IPS-15b (cell line): ENCODE data around the gene SRP9.
"Not testable (repeated sequence)": the region's sequence is repeated elsewhere in the genome, so short reads cannot be mapped to it uniquely, and the experiment has no call there.

Experiments
- H3K27me3 ChIP-seq: one replicate; pipeline ENCODE4 v1.6.1; 2013; ENCODE audit warnings: low read length; ENCODE audit not compliant: control insufficient read depth, insufficient read depth
- H3K36me3 ChIP-seq: one replicate; pipeline ENCODE4 v1.6.1; 2013; ENCODE audit warnings: low read length; ENCODE audit not compliant: control insufficient read depth, insufficient read depth
- H3K4me1 ChIP-seq: one replicate; pipeline ENCODE4 v1.6.1; 2013; ENCODE audit warnings: mild to moderate bottlenecking, low read length; ENCODE audit not compliant: control insufficient read depth, insufficient read depth
- H3K4me3 ChIP-seq: one replicate; pipeline ENCODE4 v1.5.1; 2013; ENCODE audit warnings: low read depth, low read length
- H3K9ac ChIP-seq: one replicate; pipeline ENCODE4 v1.6.1; 2013; ENCODE audit warnings: low read depth, mild to moderate bottlenecking, low read length
- H3K9me3 ChIP-seq: one replicate; pipeline ENCODE4 v1.6.1; 2013; ENCODE audit warnings: mild to moderate bottlenecking, low read length; ENCODE audit not compliant: control insufficient read depth, insufficient read depth

SRP9 gene

GRCh38 chr1:225813214-225813964 is 35.8 kb downstream of the SRP9 start:
- Histone ChIP-seq H3K4me3 (no peak overlapping the region), H3K9ac (no peak overlapping the region), H3K9me3 (no peaks in the 10 kb centered on the region), H3K27me3 (peaks cover 5% of the 10 kb centered on the region), H3K4me1 (peaks cover 27% of the 10 kb centered on the region), H3K36me3 (peaks cover 7% of the 10 kb centered on the region)

GRCh38 chr1:225814381-225814780 is 36.8 kb downstream of the SRP9 start:
- no peaks in the 10 kb centered on the region for H3K9me3 ChIP-seq
- H3K4me3 ChIP-seq = no peak overlapping the region
- H3K9ac ChIP-seq = no peak overlapping the region
- H3K4me1 ChIP-seq = peaks cover 29% of the 10 kb centered on the region
- no peaks in the 10 kb centered on the region for H3K27me3 ChIP-seq
- H3K36me3 ChIP-seq = peaks cover 7% of the 10 kb centered on the region

- H3K36me3 ChIP-seq = not testable (repeated sequence)
- H3K4me1 ChIP-seq = peaks cover 29% of the 10 kb centered on the region
Measured at GRCh38 chr1:225815090-225815489, 37.5 kb downstream of the SRP9 start.

GRCh38 chr1:225815526-225816178 is 38.0 kb downstream of the SRP9 start:
- H3K9me3 ChIP-seq = no peaks in the 10 kb centered on the region
- H3K9ac ChIP-seq = no peak overlapping the region
- H3K36me3 ChIP-seq = peaks cover 7% of the 10 kb centered on the region
- no peaks in the 10 kb centered on the region for H3K27me3 ChIP-seq
- no peak overlapping the region for H3K4me3 ChIP-seq
- H3K4me1 ChIP-seq = peaks cover 29% of the 10 kb centered on the region

More at GRCh38 chr1:225815090-225815489, 37.5 kb downstream of the SRP9 start:
- H3K27me3 ChIP-seq, H3K9ac ChIP-seq, H3K4me3 ChIP-seq, H3K9me3 ChIP-seq: not testable (repeated sequence)

GRCh38 chr1:225816643-225817538 is 39.3 kb downstream of the SRP9 start:
- Histone ChIP-seq H3K9me3 (no peaks in the 10 kb centered on the region), H3K4me3 (no peak overlapping the region), H3K4me1 (peaks cover 24% of the 10 kb centered on the region), H3K9ac (no peak overlapping the region), H3K27me3 (no peaks in the 10 kb centered on the region), H3K36me3 (peaks cover 7% of the 10 kb centered on the region)

GRCh38 chr1:225817611-225818061 is 40.0 kb downstream of the SRP9 start:
- no peak overlapping the region for H3K9ac ChIP-seq
- H3K4me3 ChIP-seq = no peak overlapping the region
- H3K4me1 ChIP-seq = peaks cover 24% of the 10 kb centered on the region

GRCh38 chr1:225818229-225818628 is 40.6 kb downstream of the SRP9 start:
- Histone ChIP-seq H3K36me3 (no peaks in the 10 kb centered on the region), H3K9me3 (no peaks in the 10 kb centered on the region), H3K9ac (no peak overlapping the region), H3K4me3 (no peak overlapping the region), H3K27me3 (no peaks in the 10 kb centered on the region), H3K4me1 (peaks cover 24% of the 10 kb centered on the region)

More at GRCh38 chr1:225817611-225818061, 40.0 kb downstream of the SRP9 start:
- Histone ChIP-seq H3K9me3 (no peaks in the 10 kb centered on the region), H3K36me3 (peaks cover 2% of the 10 kb centered on the region), H3K27me3 (no peaks in the 10 kb centered on the region)

GRCh38 chr1:225819346-225820192 is 41.9 kb downstream of the SRP9 start:
- no peaks in the 10 kb centered on the region for H3K36me3 ChIP-seq
- H3K9me3 ChIP-seq = no peaks in the 10 kb centered on the region
- H3K4me3 ChIP-seq = no peak overlapping the region
- H3K9ac ChIP-seq = no peak overlapping the region
- H3K4me1 ChIP-seq = peaks cover 20% of the 10 kb centered on the region
- no peaks in the 10 kb centered on the region for H3K27me3 ChIP-seq

- no peak overlapping the region for H3K4me3 ChIP-seq
- H3K36me3 ChIP-seq = peaks cover under 1% of the 10 kb centered on the region
- peaks cover 20% of the 10 kb centered on the region for H3K4me1 ChIP-seq
- H3K27me3 ChIP-seq = no peaks in the 10 kb centered on the region
- no peak overlapping the region for H3K9ac ChIP-seq
- H3K9me3 ChIP-seq = no peaks in the 10 kb centered on the region
Measured at GRCh38 chr1:225820522-225821120, 43.0 kb downstream of the SRP9 start.

GRCh38 chr1:225822655-225823403 is 45.2 kb downstream of the SRP9 start:
- no peaks in the 10 kb centered on the region for H3K9me3 ChIP-seq
- no peaks in the 10 kb centered on the region for H3K27me3 ChIP-seq
- no peak overlapping the region for H3K4me3 ChIP-seq
- H3K36me3 ChIP-seq = peaks cover 2% of the 10 kb centered on the region
- H3K9ac ChIP-seq = no peak overlapping the region
- H3K4me1 ChIP-seq = peaks cover 15% of the 10 kb centered on the region
